ENCODE measurements around the gene GPX4. TPM values are rescaled to one million over a fixed set of nuclear protein-coding genes. Genes with fewer than 3 reads are reported as not detected.

GPX4 gene
- total RNA-seq, 4 donors from 2014 or later, result 338 to 386 (median 375) TPM

GRCh38 chr19:1143828-1144399 lies 40.1 kb downstream of the GPX4 start:
- no peak overlapping the region for H3K27ac ChIP-seq (replicated peaks in 1 of 4)
- no peaks in the 10 kb centered on the region for H3K9me3 ChIP-seq
- peaks cover 10 to 68% (median 62%) of the 10 kb centered on the region in 4 donors for H3K36me3 ChIP-seq
- WGBS, result 92% methylated on average over 28 of the region's 33 CpGs
- DNase-seq (ENCODE audit: extremely low spot score), result no peak
- H3K27me3 ChIP-seq, result no peaks in the 10 kb centered on the region
- H3K4me1 ChIP-seq, result no peaks in the 10 kb centered on the region
- intact Hi-C loops (cut with DNase I), result no loop called here
- H3K4me3 ChIP-seq, result no peak overlapping the region
- TF ChIP-seq EP300 (IDR thresholded peaks at IDR 0.05) (no peak), POLR2A (IDR thresholded peaks at IDR 0.05; ENCODE audit: low read depth) (no peak), POLR2AphosphoS5 (IDR thresholded peaks at IDR 0.05) (no peak), CTCF (IDR thresholded peaks at IDR 0.05) (no peak)

GRCh38 chr19:1144741-1145140 lies 40.9 kb downstream of the GPX4 start:
- DNase-seq (ENCODE audit: extremely low spot score), result no peak
- Histone ChIP-seq H3K36me3 (peaks cover 10 to 71% (median 66%) of the 10 kb centered on the region in 4 donors), H3K4me3 (no peak overlapping the region), H3K9me3 (no peaks in the 10 kb centered on the region), H3K27me3 (no peaks in the 10 kb centered on the region), H3K27ac (replicated peaks in 1 of 4) (no peak overlapping the region), H3K4me1 (peaks cover under 1 to 7% (median 3%) of the 10 kb centered on the region in 4 donors)
- intact Hi-C loops (cut with DNase I), result no loop called here
- WGBS, result 96% methylated on average over 1 of the region's 1 CpG
- TF ChIP-seq POLR2AphosphoS5 (IDR thresholded peaks at IDR 0.05) (no peak), POLR2A (IDR thresholded peaks at IDR 0.05; ENCODE audit: low read depth) (no peak), CTCF (IDR thresholded peaks at IDR 0.05) (no peak), EP300 (IDR thresholded peaks at IDR 0.05) (no peak)

GRCh38 chr19:1145635-1146411 lies 42.0 kb downstream of the GPX4 start:
- no peak for TF ChIP-seq EP300 (IDR thresholded peaks at IDR 0.05)
- no peak for TF ChIP-seq CTCF (IDR thresholded peaks at IDR 0.05)
- TF ChIP-seq POLR2A (IDR thresholded peaks at IDR 0.05; ENCODE audit: low read depth), result no peak
- TF ChIP-seq POLR2AphosphoS5 (IDR thresholded peaks at IDR 0.05), result no peak
- H3K4me3 ChIP-seq, result no peak overlapping the region
- no peak overlapping the region for H3K27ac ChIP-seq (replicated peaks in 1 of 4)
- no peaks in the 10 kb centered on the region for H3K9me3 ChIP-seq
- peaks cover 10 to 72% (median 67%) of the 10 kb centered on the region in 4 donors for H3K36me3 ChIP-seq
- no peaks in the 10 kb centered on the region for H3K27me3 ChIP-seq
- WGBS, result 92% methylated on average over 20 of the region's 26 CpGs
- intact Hi-C loops (cut with DNase I), result no loop called here
- no peak for DNase-seq (ENCODE audit: extremely low spot score)
- peaks cover 8 to 17% (median 12%) of the 10 kb centered on the region in 4 donors for H3K4me1 ChIP-seq

- intact Hi-C loops (cut with DNase I), result no loop called here
- H3K4me3 ChIP-seq, result no peak overlapping the region
- DNase-seq (ENCODE audit: extremely low spot score), result no peak
- no peaks in the 10 kb centered on the region for H3K9me3 ChIP-seq
- H3K4me1 ChIP-seq, result peaks cover 13 to 23% (median 18%) of the 10 kb centered on the region in 4 donors
- TF ChIP-seq POLR2A (IDR thresholded peaks at IDR 0.05; ENCODE audit: low read depth), result no peak
- no peak for TF ChIP-seq EP300 (IDR thresholded peaks at IDR 0.05)
- no peak for TF ChIP-seq POLR2AphosphoS5 (IDR thresholded peaks at IDR 0.05)
- TF ChIP-seq CTCF (IDR thresholded peaks at IDR 0.05), result no peak
- H3K27ac ChIP-seq (replicated peaks in 1 of 4), result no peak overlapping the region
- no peaks in the 10 kb centered on the region for H3K27me3 ChIP-seq
- 87% methylated on average over 4 of the region's 13 CpGs for WGBS
- H3K36me3 ChIP-seq, result peaks cover 10 to 76% (median 70%) of the 10 kb centered on the region in 4 donors
Observed at GRCh38 chr19:1146412-1146699, 42.6 kb downstream of the GPX4 start.
